ENCODE data around the gene DOC2A. TPM values are rescaled to one million over a fixed set of nuclear protein-coding genes. Genes with fewer than 3 reads are reported as not detected.

The DOC2A gene
- total and polyA plus RNA-seq, 9 of the 15 experiments (the other 6 are each of a cell fraction or from before 2014, with no cell fraction given), result 0.03 to 0.38 (median 0.28) TPM; not detected in 1

DNA sequence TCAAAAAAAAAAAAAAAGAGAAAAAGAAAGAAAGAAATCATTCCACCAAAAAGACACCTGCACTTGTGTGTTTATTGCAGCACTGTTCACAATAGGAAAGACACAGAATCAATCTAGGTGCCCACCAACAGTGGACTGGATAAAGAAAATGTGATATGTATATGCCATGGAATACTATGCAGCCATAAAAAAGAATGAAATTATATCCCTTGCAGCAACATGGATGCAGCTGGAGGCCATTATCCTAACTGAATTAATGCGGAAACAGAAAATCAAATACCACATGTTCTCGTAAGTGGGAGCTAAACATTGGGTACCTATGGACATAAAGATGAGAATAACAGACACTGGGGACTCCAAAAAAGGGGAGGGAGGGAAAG is 6.4 kb upstream of the DOC2A start:
- no TSS peak for BruUV-seq (replicated peaks)
- H3K4me1 ChIP-seq (replicated peaks in 1 of 2; ENCODE audit: control insufficient read depth in 2 of 2, insufficient read depth in 2 of 2, low read length in 2 of 2), result peaks cover 0 to 13% of the 10 kb centered on the region in 2 experiments; a peak in 3 of 5 replicates

More for the DNA sequence above, 6.4 kb upstream of the DOC2A start:
- ChIA-PET CTCF (ENCODE audit: low intra/inter-chr PET ratio) (interaction anchor here (0.6 kb wide), 1 partner anchor 936 kb away, joined by 3 read pairs; no protein-coding TSS in a partner anchor), POLR2A (no interaction called here)
- H3K9me3 ChIP-seq (replicated peaks; ENCODE audit: control insufficient read depth, insufficient read depth, low read depth, low read length), result no peaks in the 10 kb centered on the region
- H3K9me1 ChIP-seq (ENCODE audit: control insufficient read depth, insufficient read depth, low read length), result no peaks in the 10 kb centered on the region
- no peak for ATAC-seq
- H3K79me2 ChIP-seq (ENCODE audit: control insufficient read depth, insufficient read depth, low read length), result no peaks in the 10 kb centered on the region; the same call in 2 of the 3 replicates
- intact Hi-C loops (cut with micrococcal nuclease) (no loop called here), in situ Hi-C loops (cut with MboI) (no loop called here)
- no peak overlapping the region for H3K27ac ChIP-seq (ENCODE audit: extremely low read depth, low read depth, low read length)
- WGBS (ENCODE audit: insufficient coverage, low coverage, missing lambda C conversion rate), result 8% methylated on average over 2 of the region's 2 CpGs
- no peak overlapping the region for H3K4me3 ChIP-seq
- H3K4me2 ChIP-seq (ENCODE audit: insufficient read depth, low read length), result no peak overlapping the region
- H2AFZ ChIP-seq (ENCODE audit: low read depth, low read length), result no peak overlapping the region
- DNase-seq (ENCODE audit: extremely low read depth in 1 of 4, low spot score in 3 of 4), result no peak
- TF ChIP-seq KAT2B (IDR thresholded peaks at IDR 0.05; ENCODE audit: low read depth, low read length) (no peak), RBM25 (IDR thresholded peaks at IDR 0.05; ENCODE audit: low read depth, low read length, severe bottlenecking) (peak; percentile 43), ZNF146 (CRISPR knock-in tag; IDR thresholded peaks at IDR 0.05; ENCODE audit: unreplicated experiment) (peak; percentile 90), ZNF12 (CRISPR knock-in tag; IDR thresholded peaks at IDR 0.05) (no peak), MXI1 (IDR thresholded peaks at IDR 0.05; ENCODE audit: low read depth, low read length) (no peak), LCOR (CRISPR knock-in tag; IDR thresholded peaks at IDR 0.05) (no peak), FOS (IDR thresholded peaks at IDR 0.05; ENCODE audit: extremely low read depth, insufficient read length) (no peak)
- TF ChIP-seq, protein P1, sequence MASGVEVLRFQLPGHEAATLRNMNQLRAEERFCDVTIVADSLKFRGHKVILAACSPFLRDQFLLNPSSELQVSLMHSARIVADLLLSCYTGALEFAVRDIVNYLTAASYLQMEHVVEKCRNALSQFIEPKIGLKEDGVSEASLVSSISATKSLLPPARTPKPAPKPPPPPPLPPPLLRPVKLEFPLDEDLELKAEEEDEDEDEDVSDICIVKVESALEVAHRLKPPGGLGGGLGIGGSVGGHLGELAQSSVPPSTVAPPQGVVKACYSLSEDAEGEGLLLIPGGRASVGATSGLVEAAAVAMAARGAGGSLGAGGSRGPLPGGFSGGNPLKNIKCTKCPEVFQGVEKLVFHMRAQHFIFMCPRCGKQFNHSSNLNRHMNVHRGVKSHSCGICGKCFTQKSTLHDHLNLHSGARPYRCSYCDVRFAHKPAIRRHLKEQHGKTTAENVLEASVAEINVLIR (CRISPR knock-in tag; IDR thresholded peaks at IDR 0.05), result no peak
- TF ChIP-seq, protein P2, sequence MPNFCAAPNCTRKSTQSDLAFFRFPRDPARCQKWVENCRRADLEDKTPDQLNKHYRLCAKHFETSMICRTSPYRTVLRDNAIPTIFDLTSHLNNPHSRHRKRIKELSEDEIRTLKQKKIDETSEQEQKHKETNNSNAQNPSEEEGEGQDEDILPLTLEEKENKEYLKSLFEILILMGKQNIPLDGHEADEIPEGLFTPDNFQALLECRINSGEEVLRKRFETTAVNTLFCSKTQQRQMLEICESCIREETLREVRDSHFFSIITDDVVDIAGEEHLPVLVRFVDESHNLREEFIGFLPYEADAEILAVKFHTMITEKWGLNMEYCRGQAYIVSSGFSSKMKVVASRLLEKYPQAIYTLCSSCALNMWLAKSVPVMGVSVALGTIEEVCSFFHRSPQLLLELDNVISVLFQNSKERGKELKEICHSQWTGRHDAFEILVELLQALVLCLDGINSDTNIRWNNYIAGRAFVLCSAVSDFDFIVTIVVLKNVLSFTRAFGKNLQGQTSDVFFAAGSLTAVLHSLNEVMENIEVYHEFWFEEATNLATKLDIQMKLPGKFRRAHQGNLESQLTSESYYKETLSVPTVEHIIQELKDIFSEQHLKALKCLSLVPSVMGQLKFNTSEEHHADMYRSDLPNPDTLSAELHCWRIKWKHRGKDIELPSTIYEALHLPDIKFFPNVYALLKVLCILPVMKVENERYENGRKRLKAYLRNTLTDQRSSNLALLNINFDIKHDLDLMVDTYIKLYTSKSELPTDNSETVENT (CRISPR knock-in tag; IDR thresholded peaks at IDR 0.05), result no peak
- TF ChIP-seq, protein P3, sequence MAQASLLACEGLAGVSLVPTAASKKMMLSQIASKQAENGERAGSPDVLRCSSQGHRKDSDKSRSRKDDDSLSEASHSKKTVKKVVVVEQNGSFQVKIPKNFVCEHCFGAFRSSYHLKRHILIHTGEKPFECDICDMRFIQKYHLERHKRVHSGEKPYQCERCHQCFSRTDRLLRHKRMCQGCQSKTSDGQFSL (CRISPR knock-in tag; IDR thresholded peaks at IDR 0.05), result no peak
- TF ChIP-seq, protein P3 (tag; IDR thresholded peaks at IDR 0.05), result no peak
- H3K9ac ChIP-seq (ENCODE audit: insufficient read depth in 1 of 2, low read depth in 2 of 2, low read length in 2 of 2), result no peak overlapping the region
- no peak for FAIRE-seq
- H4K20me1 ChIP-seq (replicated peaks; ENCODE audit: control insufficient read depth, insufficient read depth, low read length), result peaks cover 3% of the 10 kb centered on the region; the same call in 1 of the 2 replicates
- H3K36me3 ChIP-seq (ENCODE audit: control insufficient read depth, insufficient read depth, low read length), result no peaks in the 10 kb centered on the region
- H3K27me3 ChIP-seq (ENCODE audit: control insufficient read depth in 2 of 2, insufficient read depth in 2 of 2, low read length in 2 of 2), result peaks cover 0 to 4% of the 10 kb centered on the region in 2 experiments; a peak in 1 of 5 replicates
